ENCODE data around the gene OR9A4. TPM values are rescaled to one million over a fixed set of nuclear protein-coding genes. Genes with fewer than 3 reads are reported as not detected.

OR9A4 gene
- total RNA-seq, 3 donors from 2014 or later: not detected

- H3K27me3 Mint-ChIP-seq (ENCODE audit: low read depth): peaks cover 6% of the 10 kb centered on the region
Observed at GRCh38 chr7:141956084-141956483, 39.9 kb downstream of the OR9A4 start.

GRCh38 chr7:141960687-141961422, 44.7 kb downstream of the OR9A4 start:
- no peaks in the 10 kb centered on the region for H3K4me1 Mint-ChIP-seq (ENCODE audit: low read depth)
- DNase-seq (no peak), ATAC-seq (no peak)
- H3K36me3 Mint-ChIP-seq (ENCODE audit: insufficient read depth): no peaks in the 10 kb centered on the region
- no peak overlapping the region for H3K4me3 Mint-ChIP-seq
- H3K27me3 Mint-ChIP-seq (ENCODE audit: low read depth): peaks cover 2% of the 10 kb centered on the region
- H3K9me3 Mint-ChIP-seq: no peaks in the 10 kb centered on the region

More at GRCh38 chr7:141956084-141956483, 39.9 kb downstream of the OR9A4 start:
- DNase-seq (no peak), ATAC-seq (no peak)
- no peaks in the 10 kb centered on the region for H3K36me3 Mint-ChIP-seq (ENCODE audit: insufficient read depth)
- H3K4me3 Mint-ChIP-seq: no peak overlapping the region
- H3K9me3 Mint-ChIP-seq: no peaks in the 10 kb centered on the region
- no peaks in the 10 kb centered on the region for H3K4me1 Mint-ChIP-seq (ENCODE audit: low read depth)

Other genes starting within 250 kb of the OR9A4 start
- gene DENND11, start 214.2 kb upstream of the OR9A4 start, total RNA-seq: 10 to 100 TPM; 15.4 to 16.1 (median 15.8) TPM
- not detected for gene WEE2, start 208.0 kb upstream of the OR9A4 start, total RNA-seq
- gene SSBP1, start 178.0 kb upstream of the OR9A4 start, total RNA-seq: 100 to 1,000 TPM; 326 to 387 (median 369) TPM
- gene TAS2R3, start 152.3 kb upstream of the OR9A4 start, total RNA-seq: under 1 TPM; 0.29 to 0.61 (median 0.43) TPM
- gene TAS2R4, start 139.7 kb upstream of the OR9A4 start, total RNA-seq: under 1 TPM; 0.20 to 0.42 (median 0.22) TPM
- gene TAS2R5, start 126.2 kb upstream of the OR9A4 start, total RNA-seq: under 1 TPM; 0.20 to 0.69 (median 0.35) TPM
- gene PRSS37, start 74.9 kb upstream of the OR9A4 start, total RNA-seq: not detected
- not detected for gene CLEC5A, start 30.6 kb downstream of the OR9A4 start, total RNA-seq
- not detected for gene TAS2R38, start 57.4 kb downstream of the OR9A4 start, total RNA-seq
- gene MGAM, start 79.5 kb downstream of the OR9A4 start, total RNA-seq: not detected
- gene MGAM2, start 195.3 kb downstream of the OR9A4 start, total RNA-seq: not detected

Measured in activated T-cell treated with anti-CD3 and anti-CD28 coated beads, Interleukin-2, amount 50 U/mL, for 4 hours (primary cell).